Testis (tissue), 2 donors: ENCODE results near the gene ACSL6.

Experiments
- CTCF ChIP-seq, 3 experiments: fragments of 450-650 bp in 2 of 3; fragments of 200-600 bp in 1 of 3; sonication (generic) in 1 of 3; IDR thresholded peaks; one replicate each; pipeline ENCODE4 v1.5.1; 2016 to 2019; ENCODE audit warnings: antibody characterized with exemption in 3 of 3, mild to moderate bottlenecking in 2 of 3, moderate library complexity in 1 of 3
- POLR2A ChIP-seq: fragments of 450-650 bp; IDR thresholded peaks from one replicate; pipeline ENCODE4 v1.6.1; 2017; ENCODE audit warnings: antibody characterized with exemption, mild to moderate bottlenecking, moderate library complexity

DNA sequence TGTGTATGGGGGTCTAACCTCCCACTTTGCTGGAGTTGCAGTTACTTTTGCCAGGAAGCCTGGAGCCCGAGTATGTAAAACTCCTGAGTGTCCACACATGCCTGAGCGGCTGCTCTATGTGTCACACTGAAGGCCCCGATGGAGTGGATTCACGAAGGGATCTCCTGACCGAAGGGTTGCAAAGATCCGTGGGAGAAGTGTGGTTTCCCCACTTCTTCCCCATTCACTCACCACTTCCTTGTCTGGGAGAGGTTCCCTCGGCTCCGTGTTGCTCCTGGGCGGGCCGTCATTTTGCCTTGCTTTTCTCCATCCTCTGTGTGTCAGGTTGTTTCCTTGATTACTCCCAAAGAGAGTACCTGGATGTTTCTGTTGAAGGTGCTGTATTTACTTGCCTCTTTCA, 32.7 kb upstream of the ACSL6 start:
- TF ChIP-seq CTCF (IDR thresholded peaks at IDR 0.05) (no peak), POLR2A (no peak)
